Left kidney (tissue), 2 donors: ENCODE data around the gene ITPKC. TPM values are rescaled to one million over a fixed set of nuclear protein-coding genes. Genes with fewer than 3 reads are reported as not detected.

Experiments used
- DNase-seq: peaks from one replicate; pipeline ENCODE4 v3.0.0-alpha.2; 2013
- polyA plus RNA-seq: library from polyadenylated mRNA; unstranded; fragments of 120-200 nt; gene quantifications from one replicate; pipeline ENCODE4 v1.2.1, GENCODE V29; 2013; ENCODE audit not compliant: insufficient read length

The ITPKC gene
- polyA plus RNA-seq, 1 donor = 11.5 TPM

DNA sequence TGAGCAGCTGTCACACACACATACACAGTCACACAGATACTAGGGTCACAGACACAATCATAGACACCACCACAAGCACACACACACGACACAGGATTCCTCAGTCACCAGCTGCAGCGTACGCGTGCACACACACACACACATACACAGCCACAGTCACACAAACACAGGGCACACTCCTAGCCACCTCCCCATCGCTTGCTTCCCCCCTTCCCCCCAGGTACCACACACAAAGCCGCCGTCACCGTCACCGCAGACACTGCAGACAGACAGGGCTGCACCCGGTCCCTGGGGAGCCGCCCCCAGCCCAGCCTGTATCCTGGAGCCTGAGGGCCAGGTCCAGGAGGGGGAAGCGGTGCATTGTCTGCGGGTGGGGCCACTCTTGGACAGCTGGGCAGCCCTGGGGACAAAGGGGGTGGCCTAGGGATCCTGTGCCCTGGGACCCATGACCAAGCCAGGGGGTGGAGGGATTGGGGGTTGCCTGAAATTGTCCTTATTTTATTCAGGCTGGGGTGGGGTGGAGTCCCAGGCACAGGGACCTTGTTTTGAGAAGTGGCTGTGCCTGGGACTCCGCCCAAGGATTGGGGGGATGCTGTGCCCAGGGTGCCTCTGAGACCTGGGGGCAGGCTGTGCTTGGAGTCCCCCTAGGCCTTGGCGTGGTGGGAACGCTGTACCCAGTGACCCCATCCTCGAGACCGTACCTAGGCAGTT, 27.4 kb upstream of the ITPKC start:
- DNase-seq = no peak

DNA sequence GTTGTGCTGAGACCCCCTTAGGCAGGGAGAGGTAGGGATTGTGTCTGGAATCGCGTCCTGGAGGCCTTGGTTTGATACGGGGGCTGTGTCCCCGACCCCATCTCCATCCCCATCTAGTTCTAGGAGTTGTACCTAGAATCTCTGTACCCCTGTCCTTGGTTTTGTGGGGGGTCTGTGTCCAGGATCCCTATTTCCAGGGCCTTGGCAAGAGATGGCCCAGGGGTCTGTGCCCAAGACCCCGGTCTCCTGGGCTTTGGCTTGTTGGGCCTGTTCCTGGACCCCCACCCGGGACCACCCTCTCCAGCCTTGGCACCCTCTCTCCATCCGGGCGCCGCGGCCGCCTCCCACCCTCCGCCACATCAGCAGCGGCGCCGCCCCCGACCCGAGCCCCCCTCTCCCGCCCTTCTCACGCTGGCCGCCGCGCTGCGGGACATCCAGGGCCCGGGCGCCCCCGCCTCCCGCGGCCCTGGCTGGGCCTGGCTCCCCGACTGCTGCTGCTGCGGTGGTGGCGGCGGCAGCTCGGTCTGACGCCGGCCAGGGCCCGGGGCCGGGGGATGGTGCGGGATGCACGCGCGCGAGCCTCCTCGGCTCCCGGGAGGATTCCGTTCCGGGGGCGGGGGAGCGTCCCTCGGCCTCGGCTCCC, 26.7 kb upstream of the ITPKC start, which contains the start of gene NUMBL:
NUMBL (minus strand) TSS at position 602 of the 643 bp plus-strand sequence; CDS start at position 434, 168 bp downstream.
- DNase-seq = no peak

DNA sequence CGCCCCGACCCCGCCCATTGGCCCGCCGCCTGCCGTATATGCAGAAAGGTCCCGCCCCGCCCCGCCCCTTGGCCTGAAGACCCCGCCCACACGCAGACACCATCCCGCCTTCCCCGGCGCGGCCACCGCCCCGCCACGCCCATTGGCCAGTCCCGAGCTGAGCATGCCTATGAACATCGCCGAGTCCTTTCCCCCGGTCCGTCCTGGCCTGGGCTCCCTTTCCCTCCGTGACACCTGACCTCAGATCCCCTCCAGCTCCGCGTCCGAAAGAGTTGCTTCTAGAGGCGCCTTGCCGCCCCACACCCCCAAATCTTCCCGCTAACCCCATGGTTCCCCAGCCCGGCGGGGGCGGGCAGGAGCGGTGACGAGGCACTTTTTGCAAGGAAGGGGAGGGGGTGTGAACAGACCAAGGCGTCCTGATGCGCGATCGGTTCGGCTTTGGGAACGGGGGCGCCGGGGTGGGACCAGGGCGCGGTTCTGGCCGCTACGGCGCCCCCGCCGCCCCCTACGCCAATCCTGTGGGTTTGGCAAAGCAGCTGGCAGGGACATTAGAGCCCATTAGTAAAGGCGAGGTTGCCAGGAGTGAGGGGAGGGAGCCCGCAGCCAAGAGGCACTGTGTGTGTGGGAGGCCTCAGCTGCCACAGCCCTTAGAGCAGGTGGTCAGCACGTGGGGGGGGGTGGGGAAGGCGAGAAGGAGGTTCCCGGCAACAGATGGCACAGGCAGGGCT, 26.1 kb upstream of the ITPKC start:
- DNase-seq = peak; percentile 88

DNA sequence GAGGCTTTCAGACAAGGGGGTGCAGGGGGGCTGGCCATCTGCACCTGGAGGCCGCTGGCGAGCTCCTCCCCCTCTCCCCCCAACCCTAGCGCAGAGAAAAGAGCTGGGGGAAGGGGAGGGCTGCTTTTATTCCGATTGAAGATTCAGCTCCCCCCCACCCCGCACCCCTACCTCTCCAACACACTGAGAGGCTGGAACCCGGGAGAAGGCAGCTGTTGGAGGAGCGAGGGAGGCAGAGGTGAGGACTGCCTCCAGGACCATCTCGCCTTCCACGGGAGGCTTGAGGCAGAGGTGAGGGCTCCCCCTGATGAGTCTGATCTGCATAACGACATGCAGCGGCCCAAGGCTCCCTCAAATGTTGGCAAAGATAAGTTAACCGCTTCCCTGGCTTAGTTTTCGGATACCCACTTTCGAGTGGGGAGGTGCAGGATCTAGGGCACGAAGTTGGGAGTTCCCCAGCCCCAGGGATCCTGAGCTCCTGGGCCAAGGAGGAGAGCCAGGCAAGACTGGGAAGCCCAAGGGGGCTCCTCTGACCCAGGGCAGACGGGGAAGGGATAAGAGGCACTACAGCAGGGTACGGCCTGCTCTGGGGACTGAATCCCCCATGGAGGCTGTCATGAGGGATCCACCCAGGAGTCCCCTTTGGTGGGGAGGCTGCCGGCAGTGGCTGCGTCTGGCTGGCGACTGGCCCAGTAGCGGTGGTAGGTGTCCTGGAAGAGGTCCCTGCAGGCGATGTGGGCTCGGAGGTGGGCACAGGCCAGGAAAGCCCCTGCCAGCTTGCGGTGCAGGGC, 25.3 kb upstream of the ITPKC start:
- no peak for DNase-seq

DNA sequence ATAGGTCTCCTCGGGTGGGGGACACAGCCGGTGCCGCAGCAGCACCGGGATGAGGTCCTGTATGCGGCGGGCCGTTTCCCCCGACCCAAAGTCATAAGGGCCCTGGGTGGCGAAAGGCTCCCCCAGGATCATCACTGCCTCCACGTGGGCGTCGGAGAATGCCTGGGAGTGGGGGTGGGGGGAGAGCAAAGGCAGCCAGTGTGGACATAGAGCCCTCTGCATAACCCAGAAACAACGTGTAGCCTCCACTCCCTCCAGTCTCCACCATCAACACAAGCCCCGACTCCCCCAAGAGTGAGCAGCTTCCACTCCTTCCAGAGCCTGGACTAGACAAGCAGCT, 24.7 kb upstream of the ITPKC start:
- no peak for DNase-seq

DNA sequence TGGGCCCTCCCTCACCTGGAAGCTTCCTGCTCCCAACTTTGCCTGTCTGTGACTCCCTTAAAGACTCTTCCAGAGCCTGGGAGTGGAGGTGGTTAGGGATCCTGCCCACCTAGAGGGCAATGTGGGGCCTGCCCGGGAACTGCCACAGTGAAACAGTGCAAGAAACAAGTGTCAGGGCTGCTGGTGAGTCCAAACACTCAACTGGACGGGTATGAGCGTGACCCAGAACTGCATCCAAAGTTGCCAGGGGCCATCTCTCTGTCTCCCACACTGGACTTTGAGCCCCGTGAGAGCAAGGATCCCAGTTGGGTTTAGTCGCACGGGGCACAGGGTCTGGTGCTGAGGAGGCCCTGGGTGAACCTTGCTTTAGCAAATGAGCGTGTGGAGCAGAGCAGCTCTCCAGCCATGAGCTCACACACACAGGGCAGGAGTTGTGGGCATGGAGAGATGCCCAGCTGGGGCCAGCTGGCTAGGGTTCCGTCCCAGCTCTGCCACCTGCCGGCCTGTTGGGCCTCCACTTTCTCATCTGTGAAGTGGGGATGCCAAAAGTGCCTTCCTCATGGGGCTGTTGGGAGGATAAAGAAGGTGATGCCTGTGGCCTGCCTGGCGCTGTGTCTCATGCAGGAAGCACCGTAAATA, 23.6 kb upstream of the ITPKC start:
- no peak for DNase-seq

DNA sequence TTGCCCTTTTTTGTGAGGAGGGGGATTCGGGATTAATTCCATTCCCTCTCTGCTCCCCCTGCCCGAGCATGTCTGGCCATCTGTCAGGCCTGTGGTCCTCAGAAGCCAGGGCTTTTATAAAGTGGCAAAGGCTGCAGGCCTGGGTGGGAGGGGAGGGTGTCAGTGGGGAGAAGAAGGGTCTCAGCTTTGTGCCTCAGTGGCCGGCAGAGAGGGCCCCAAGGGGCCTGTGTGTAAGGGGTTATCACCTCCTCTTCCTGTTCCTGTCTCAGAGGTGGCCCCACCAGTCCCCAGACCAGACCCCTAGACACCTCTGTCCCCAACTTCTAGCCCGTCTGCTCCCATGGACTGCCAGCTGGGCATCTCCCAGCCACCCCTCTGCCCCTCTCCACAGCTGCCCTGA, 23.0 kb upstream of the ITPKC start:
- DNase-seq = no peak

DNA sequence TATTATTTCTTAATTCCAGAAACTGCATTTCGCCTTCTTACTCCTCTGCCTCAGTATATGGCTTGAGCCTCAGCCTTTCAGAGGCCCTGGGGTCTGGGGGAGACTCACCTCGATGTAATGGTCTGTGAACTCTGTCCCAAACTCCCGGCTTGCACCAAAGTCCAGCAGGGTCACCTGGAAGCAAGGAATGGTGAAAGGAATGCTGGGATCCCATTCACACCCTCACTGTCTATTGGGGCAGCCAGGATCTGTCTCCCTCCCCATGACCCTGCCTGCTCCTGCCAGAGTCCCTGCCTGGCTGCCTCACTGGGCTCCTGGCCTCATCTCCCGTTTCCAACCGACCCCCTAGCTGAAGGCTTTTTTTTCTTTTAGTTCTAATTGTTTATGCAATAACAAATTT, 21.0 kb upstream of the ITPKC start:
- no peak for DNase-seq

DNA sequence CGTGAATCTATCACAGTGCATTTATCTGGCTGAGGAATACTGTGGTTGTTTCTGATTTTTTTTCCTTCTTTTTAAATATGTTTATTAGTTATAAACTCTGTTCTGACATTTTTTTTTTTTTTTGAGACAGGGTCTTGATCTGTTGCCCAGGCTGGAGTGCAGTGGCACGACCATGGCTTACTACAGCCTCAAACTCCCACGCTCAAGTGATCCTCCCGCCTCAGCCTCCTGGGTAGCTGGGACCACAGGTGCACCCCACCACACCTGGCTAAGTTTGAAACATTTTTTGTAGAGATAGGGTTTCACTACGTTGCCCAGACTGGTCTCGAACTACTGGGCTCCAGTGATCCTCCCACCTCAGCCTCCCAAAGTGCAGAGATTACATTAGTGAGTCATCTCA, 19.9 kb upstream of the ITPKC start:
- no peak for DNase-seq

DNA sequence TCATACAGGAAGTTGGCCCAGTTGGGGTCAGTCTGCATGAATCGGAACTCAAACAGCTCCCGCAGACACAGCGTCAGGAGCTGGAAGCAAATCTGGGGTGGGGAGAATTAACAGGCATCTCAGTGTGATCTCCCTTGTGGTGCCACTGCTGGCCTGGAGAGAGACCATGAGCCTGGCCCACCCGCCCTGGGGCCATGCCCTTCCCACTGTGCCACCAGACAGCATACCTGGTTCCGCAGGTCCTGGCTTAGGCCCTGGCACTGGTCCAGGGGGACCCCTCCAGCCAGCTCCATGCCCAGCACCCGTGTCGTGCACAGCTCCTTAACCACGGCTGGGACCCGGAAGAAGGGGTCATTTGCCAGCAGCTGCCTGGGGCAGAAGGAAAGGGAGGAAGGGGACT, 16.8 kb upstream of the ITPKC start:
- DNase-seq = no peak

DNA sequence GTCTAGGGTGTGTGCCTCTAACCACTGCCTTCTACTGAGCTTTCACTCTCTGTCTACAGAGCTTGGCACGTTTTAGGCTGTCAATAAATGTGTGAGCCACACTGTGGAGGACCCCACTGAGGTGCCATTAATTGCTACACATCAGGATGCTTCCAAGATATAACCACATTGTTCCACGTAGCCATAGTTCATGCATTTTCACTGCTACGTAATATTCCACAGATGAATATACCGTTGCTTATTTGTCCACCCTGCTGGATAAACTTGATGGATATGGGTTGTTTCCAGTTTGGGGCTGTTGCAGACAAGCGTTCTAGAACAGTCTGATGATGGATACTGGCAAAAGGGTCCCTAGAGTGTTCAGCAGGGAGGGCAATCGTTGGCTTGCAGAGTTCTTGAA, 15.2 kb upstream of the ITPKC start:
- DNase-seq = no peak

DNA sequence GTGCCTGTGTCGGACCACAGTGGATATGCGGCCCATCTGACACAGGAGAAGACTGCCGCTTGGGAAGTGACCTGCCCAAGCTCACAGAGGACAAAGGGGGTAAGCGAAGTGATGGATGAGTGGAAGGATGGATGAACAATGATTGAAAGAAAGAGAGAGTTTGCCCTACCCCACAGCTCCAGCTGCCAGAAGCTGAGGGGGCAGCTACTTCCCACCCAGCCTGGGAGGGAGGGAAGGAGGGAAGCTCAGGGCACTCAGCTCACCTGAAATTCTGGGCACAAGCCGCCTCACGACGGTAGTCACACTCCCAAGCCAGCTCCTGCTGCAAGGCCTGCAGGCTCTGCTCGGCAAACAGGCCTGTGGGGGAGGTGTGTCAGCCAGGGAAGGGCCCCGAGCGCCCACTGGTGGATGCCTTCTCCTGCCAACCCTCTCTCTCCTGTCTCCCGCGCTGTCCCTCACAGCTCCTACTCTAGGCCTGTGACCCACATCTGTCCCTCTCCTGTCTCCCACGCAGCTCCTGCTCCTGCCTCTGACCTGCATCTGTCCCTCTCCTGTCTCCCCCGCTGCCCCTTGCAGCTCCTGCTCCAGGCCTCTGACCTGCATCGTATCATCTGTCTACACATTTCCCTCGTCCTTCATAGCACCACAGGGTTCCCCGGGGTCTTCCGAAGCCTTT, 14.4 kb upstream of the ITPKC start:
- DNase-seq = no peak

DNA sequence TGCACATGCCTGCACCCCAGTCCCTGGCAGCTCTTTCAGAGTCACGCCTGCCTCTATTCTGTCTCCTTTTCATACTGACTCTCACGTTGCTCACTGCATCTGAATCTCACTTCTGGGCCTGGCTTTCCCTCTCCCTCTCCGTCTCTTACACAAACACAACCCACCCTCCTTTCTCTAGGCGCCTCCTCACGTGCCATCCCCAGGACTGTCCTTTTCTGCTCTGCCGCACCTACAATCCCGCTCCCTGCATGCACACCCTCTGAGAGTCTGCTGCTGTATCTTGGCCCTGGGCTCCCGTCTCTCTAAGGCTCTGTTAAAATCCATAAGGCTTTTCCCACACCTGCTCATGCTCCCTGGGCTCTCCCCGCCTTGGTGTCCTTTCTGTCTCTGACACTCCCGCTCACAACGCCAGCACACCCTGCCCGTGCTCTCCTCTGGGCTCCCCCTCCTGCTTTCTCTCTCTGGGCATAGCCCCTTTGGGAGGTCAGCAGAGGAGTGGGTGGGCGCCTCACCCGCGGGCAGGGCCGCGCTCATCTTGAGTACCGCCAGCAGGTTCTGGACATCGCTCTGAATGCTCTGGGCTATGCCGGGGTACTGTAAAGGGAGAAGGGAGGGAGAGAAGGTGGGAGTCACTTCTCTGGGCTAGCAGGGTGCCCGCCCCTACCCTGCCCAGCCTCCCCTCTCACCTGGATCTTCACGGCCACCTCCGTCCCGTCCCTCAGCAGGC, 13.7 kb upstream of the ITPKC start:
- DNase-seq = no peak

DNA sequence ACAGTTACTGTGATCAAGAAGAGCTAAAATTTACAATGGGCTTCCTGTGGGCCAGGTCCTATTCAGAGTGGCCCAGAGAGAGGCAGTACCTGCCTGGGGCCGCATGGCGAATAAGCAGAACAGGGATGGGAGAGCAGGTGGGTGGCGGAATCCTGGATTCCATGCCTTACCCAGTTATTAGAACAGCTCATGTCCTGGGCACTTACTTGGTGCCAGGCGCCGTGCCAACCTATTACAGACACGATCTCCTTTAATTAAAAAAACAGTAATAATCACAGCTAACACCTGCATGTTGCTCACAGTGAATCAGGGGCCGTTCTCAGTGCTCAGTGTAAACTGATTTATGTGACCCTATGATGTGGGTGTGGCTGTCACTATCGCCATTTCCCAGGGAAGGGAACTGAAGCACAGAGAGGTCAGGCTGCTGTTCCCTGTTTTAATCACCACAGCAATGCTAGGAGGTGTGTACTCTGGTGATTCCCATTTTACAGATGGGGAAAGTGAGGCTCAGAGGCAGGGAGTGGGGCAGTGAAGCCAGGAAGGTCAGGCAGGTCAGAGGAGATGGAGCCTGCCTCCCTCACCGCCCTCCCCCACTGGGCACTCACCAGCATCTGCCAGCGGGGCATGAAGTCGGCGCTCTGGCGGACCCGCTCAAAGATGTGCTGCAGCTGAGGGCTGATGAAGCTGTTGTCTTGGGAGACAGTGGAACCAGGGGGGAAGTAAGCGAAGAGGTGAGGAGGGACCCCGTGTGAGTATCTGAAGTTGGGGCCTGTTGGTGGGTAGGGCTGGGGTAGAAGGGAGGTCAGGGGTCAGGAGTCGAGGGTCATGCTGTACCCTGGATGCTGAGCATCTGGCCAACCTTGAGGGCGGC, 12.2 kb upstream of the ITPKC start:
- DNase-seq = no peak

DNA sequence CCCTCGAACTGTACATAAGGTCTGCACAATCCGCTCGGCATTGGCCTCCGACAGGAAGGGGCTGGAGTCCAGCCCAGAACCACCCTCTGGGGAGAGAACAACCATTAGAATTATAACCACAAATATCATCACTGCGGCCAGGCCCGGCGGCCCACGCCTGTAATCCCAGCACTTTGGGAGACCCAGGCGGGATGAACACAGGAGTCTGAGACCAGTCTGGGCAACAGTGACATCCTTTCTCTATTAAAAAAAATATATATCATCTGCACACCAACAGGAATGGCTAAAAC, 11.6 kb upstream of the ITPKC start:
- no peak for DNase-seq

DNA sequence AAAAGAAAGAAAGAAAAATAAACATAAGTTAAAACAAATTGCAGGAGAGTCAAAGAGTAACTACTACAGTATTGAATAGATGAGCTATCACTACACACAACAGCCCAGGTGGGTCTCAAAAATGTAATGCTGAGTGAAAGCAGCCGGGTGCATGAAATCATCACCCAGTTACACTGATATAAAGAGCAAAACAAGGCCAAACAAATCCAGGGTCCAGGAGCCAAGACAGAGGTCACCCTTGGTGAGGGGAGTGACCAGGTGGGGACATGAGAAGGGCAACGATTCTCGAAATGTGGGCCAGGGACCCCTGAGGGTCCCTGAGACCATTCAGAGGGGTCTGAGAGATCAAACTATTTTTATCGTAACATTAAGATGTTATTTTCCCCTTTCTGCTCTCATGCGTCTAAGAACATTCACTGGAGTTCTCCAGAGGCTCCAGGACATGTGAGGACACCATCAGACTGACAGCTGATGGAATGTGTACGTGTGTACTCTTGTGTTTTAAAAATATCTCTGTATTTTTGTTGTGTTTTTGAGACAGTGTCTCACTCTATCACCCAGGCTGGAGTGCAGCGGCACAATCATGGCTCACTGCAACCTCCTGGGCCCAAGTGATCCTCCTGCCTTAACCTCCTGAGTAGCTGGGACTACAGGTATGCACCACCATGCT, 10.8 kb upstream of the ITPKC start:
- no peak for DNase-seq

DNA sequence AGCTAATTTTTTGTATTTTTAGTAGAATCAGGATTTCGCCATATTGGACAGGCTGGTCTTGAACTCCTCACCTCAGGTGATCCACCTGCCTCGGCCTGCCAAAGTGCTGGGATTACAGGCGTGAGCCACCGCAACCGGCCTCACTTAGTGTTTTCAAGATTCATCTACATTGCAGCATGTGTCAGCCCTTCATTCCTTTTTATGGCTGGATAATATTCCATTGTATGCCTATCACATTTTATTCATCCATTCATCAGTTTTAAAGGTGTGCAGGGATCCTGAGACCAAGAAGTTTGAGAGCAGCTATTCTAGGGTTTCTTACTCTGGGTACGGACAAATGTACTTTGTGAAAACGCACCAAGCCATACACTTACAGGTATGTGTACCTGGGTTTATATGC, 9.3 kb upstream of the ITPKC start:
- no peak for DNase-seq

DNA sequence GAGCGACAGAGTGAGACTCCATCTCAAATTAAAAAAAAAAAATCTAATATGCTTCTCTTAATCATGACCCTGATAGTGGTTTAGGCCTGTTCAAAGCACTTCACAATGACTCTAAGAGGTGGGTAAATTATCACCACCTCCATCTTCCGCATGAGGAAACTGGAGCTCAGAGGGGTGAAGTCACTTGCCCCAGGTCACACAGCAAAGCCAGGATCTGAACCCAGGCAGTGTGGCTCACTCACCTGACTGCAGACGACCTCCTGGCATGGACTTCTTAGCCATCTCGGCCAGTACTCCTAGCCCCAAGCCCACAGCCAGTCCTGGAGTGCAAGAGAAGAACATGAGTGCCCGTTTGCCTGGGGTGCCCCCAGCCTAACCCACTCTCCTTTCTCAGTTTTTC, 7.1 kb upstream of the ITPKC start:
- no peak for DNase-seq

DNA sequence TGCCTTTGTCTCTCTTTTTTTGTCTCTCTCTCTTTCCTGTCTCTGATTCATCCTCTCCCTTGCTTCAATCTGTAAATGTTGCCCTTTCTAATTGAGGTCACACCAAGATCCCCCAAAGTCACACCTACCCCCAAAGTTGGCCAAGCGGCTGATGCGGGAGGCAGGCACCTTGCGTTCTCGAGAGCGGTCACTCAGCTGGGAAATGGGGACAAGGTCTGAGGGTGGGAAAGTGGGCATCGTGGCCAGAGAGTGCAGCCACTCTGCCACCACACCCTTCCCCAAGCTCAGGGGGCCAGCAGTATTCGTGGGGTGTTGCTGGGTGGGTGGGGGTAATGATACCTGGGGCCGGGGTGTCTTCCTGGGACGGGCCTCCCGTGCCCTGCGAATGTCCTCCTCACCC, 3.0 kb upstream of the ITPKC start:
- no peak for DNase-seq
